Measurements from ENCODE around the gene ADGRE3. TPM values are rescaled to one million over a fixed set of nuclear protein-coding genes. Genes with fewer than 3 reads are reported as not detected.

ADGRE3 gene
- total and polyA plus RNA-seq, 2 of the 8 experiments (the other 6 are each of a cell fraction or from before 2014, with no cell fraction given): not detected

DNA sequence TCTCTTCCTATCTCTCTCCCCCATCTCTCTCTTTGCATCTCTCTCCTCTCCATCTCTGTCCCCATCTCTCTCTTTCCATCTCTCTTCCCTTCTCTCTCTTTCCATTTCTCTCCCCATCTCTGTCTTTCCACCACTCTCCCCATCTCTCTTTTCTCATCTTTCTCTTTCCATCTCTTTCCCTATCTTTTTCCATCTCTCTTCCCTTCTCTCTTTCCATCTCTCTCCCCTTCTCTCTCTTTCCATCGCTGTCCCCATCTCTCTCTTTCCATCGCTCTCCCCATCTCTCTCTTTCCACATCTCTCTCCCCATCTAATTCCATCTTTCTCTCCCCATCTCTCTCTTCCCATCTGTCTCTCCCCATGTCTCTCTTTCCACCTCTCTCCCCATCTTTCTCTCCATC is 24.5 kb downstream of the ADGRE3 start:
- DNase-seq (ENCODE audit: low read depth in 1 of 2, low spot score in 2 of 2): no peak
- H2BK12ac ChIP-seq (ENCODE audit: low read depth, low read length): no peak overlapping the region
- H3K4me1 ChIP-seq (replicated peaks in 1 of 4; ENCODE audit: control insufficient read depth in 3 of 4, insufficient read depth in 4 of 4, low read length in 3 of 4): no peaks in the 10 kb centered on the region
- TF ChIP-seq CEBPB (IDR thresholded peaks at IDR 0.05; ENCODE audit: low read depth, low read length): no peak
- TF ChIP-seq RNF2 (IDR thresholded peaks at IDR 0.05; ENCODE audit: borderline replicate concordance, low read depth, low read length, missing control alignments, poor library complexity, severe bottlenecking): no peak
- no peak for TF ChIP-seq EP300 (IDR thresholded peaks at IDR 0.05; ENCODE audit: borderline replicate concordance in 1 of 2, low read depth in 2 of 2, low read length in 2 of 2)
- no peak for TF ChIP-seq SIN3A (conservative IDR thresholded peaks at IDR 0.05 in 1 of 2, IDR thresholded peaks at IDR 0.05 in 1 of 2; ENCODE audit: low read depth in 1 of 2, low read length in 2 of 2)
- no peak overlapping the region for H3K9ac ChIP-seq (replicated peaks in 1 of 4; ENCODE audit: extremely low read depth in 1 of 4, low read depth in 3 of 4, low read length in 3 of 4)
- CTCF ChIA-PET (ENCODE audit: partially characterized antibody): no interaction called here
- peaks cover 3% of the 10 kb centered on the region; the same call in 1 of the 2 replicates for H3K23me2 ChIP-seq (ENCODE audit: low read depth, low read length)
- no peak overlapping the region for H3K18ac ChIP-seq (ENCODE audit: extremely low read depth, low read length)
- no peak overlapping the region for H3K4me3 ChIP-seq (ENCODE audit: extremely low read depth in 1 of 4, insufficient read depth in 2 of 4, low read depth in 3 of 4, low read length in 4 of 4)
- no peaks in the 10 kb centered on the region for H3K79me1 ChIP-seq (ENCODE audit: low read depth, low read length)
- no peak overlapping the region for H3K4me2 ChIP-seq (ENCODE audit: insufficient read depth in 1 of 2, low read depth in 2 of 2, low read length in 2 of 2)
- no peaks in the 10 kb centered on the region for H3K79me2 ChIP-seq (ENCODE audit: control insufficient read depth in 1 of 2, insufficient read depth in 2 of 2, low read length in 2 of 2)
- no peaks in the 10 kb centered on the region for H4K20me1 ChIP-seq (replicated peaks in 1 of 2; ENCODE audit: control insufficient read depth in 1 of 2, insufficient read depth in 2 of 2, low read length in 2 of 2)
- H2BK20ac ChIP-seq (ENCODE audit: low read length): no peak overlapping the region
- no peak overlapping the region for H3K23ac ChIP-seq (ENCODE audit: insufficient read length)
- H2BK120ac ChIP-seq (replicated peaks; ENCODE audit: low read depth, low read length): no peak overlapping the region
- 68 to 100% methylated on average over 2 of the region's 2 CpGs for WGBS, 2 experiments (ENCODE audit: extremely low coverage in 1 of 2, insufficient coverage in 1 of 2, insufficient read length in 1 of 2, insufficient replicate concordance in 2 of 2, low coverage in 1 of 2, low lambda C conversion rate in 2 of 2, missing lambda C conversion rate in 1 of 2)
- no peak overlapping the region for H4K5ac ChIP-seq (ENCODE audit: insufficient read length, low read depth, low read length)
- no peak overlapping the region for H3K4ac ChIP-seq (replicated peaks; ENCODE audit: insufficient read length, low read depth, low read length)
- FAIRE-seq: no peak
- no peak overlapping the region for H2AK5ac ChIP-seq (ENCODE audit: low read depth, low read length)
- no peak overlapping the region for H4K8ac ChIP-seq (ENCODE audit: extremely low read depth, insufficient read depth, low read length)
- H4K91ac ChIP-seq (replicated peaks; ENCODE audit: insufficient read length, low read length): no peak overlapping the region
- no peak overlapping the region for H3K27ac ChIP-seq (ENCODE audit: low read depth, low read length)
- H3K36me3 ChIP-seq (ENCODE audit: control insufficient read depth in 2 of 4, insufficient read depth in 4 of 4, low read length in 3 of 4): no peaks in the 10 kb centered on the region
- no peaks in the 10 kb centered on the region for H3K27me3 ChIP-seq (replicated peaks in 1 of 4; ENCODE audit: control insufficient read depth in 3 of 4, extremely low read depth in 1 of 4, insufficient read depth in 3 of 4, low read length in 3 of 4)
- H2BK5ac ChIP-seq (ENCODE audit: low read depth, low read length): no peak overlapping the region
- no peak overlapping the region for H2BK15ac ChIP-seq (ENCODE audit: low read length)
- H2AFZ ChIP-seq (ENCODE audit: low read length): no peak overlapping the region
- H3K9me3 ChIP-seq (ENCODE audit: insufficient read depth in 2 of 2, low read depth in 1 of 2, low read length in 1 of 2): peaks cover 32 to 41% of the 10 kb centered on the region in 2 experiments
- H3K14ac ChIP-seq (ENCODE audit: insufficient read length): no peak overlapping the region
- H3K56ac ChIP-seq (replicated peaks; ENCODE audit: insufficient read length, low read depth, low read length): no peak overlapping the region
- POLR2A ChIA-PET (ENCODE audit: partially characterized antibody): no interaction called here
